Liver (tissue), 9 donors: ENCODE results near the gene RNF111. TPM values are rescaled to one million over a fixed set of nuclear protein-coding genes. Genes with fewer than 3 reads are reported as not detected.

Experiments
- DNase-seq: peaks from one replicate; pipeline ENCODE4 v3.0.0-alpha.2; 2017; ENCODE audit warnings: low spot score
- H3K27ac ChIP-seq, 2 donors: one replicate each; pipeline ENCODE4 v1.7.0; 2013; ENCODE audit warnings: inconsistent platforms in 2 of 2, low read length in 2 of 2, control low read depth in 1 of 2, low read depth in 1 of 2, mild to moderate bottlenecking in 1 of 2
- H3K27me3 ChIP-seq, 4 donors: one replicate each; pipeline versions ENCODE4 v1.6.1 to v1.7.0; 2013; ENCODE audit warnings: low read length in 3 of 4, inconsistent platforms in 1 of 4, mild to moderate bottlenecking in 1 of 4, moderate library complexity in 1 of 4; ENCODE audit not compliant: control insufficient read depth in 4 of 4, insufficient read depth in 4 of 4
- H3K36me3 ChIP-seq, 4 donors: one replicate each; pipeline versions ENCODE4 v1.6.1 to v1.7.0; 2013; ENCODE audit warnings: low read length in 3 of 4, mild to moderate bottlenecking in 3 of 4, low read depth in 1 of 4, moderate library complexity in 1 of 4; ENCODE audit not compliant: control insufficient read depth in 4 of 4, insufficient read depth in 3 of 4
- H3K4me1 ChIP-seq, 4 donors: one replicate each; pipeline versions ENCODE4 v1.6.1 to v1.7.0; 2013; ENCODE audit warnings: low read length in 3 of 4, mild to moderate bottlenecking in 3 of 4, moderate library complexity in 1 of 4; ENCODE audit not compliant: control insufficient read depth in 4 of 4, insufficient read depth in 4 of 4
- H3K4me3 ChIP-seq, 3 donors: one replicate each; pipeline versions ENCODE4 v1.6.1 to v1.7.0; 2013; ENCODE audit warnings: low read length in 3 of 3, control low read depth in 1 of 3, low read depth in 1 of 3, mild to moderate bottlenecking in 1 of 3
- H3K9ac ChIP-seq, 2 donors: one replicate each; pipeline ENCODE4 v1.7.0; 2013; ENCODE audit warnings: low read length in 2 of 2, mild to moderate bottlenecking in 2 of 2, moderate library complexity in 2 of 2, control low read depth in 1 of 2, low read depth in 1 of 2
- H3K9me3 ChIP-seq, 4 donors: one replicate each; pipeline versions ENCODE4 v1.6.1 to v1.7.0; 2013; ENCODE audit warnings: low read length in 3 of 4; ENCODE audit not compliant: control insufficient read depth in 4 of 4
- EGR1 ChIP-seq, 2 donors: IDR thresholded peaks; 2 replicates each; pipeline ENCODE4 v1.6.1; 2016 to 2018; ENCODE audit warnings: antibody characterized with exemption in 2 of 2, low read depth in 2 of 2
- FOXA2 ChIP-seq: IDR thresholded peaks from 2 replicates; pipeline ENCODE4 v1.6.1; 2016; ENCODE audit warnings: antibody characterized with exemption
- GABPA ChIP-seq, 2 donors: IDR thresholded peaks in 1 of 2; conservative IDR thresholded peaks in 1 of 2; 2 replicates each; pipeline ENCODE4 v1.6.1; 2016; ENCODE audit warnings: antibody characterized with exemption in 2 of 2, mild to moderate bottlenecking in 1 of 2, moderate library complexity in 1 of 2
- HNF4A ChIP-seq, 2 donors: conservative IDR thresholded peaks; 2 replicates each; pipeline ENCODE4 v1.6.1; 2016; ENCODE audit warnings: antibody characterized with exemption in 2 of 2, mild to moderate bottlenecking in 2 of 2
- JUND ChIP-seq, 2 donors: IDR thresholded peaks; 2 replicates each; pipeline ENCODE4 v1.6.1; 2016; ENCODE audit warnings: antibody characterized with exemption in 2 of 2
- NR2F2 ChIP-seq: IDR thresholded peaks from 2 replicates; pipeline ENCODE4 v1.6.1; 2016; ENCODE audit warnings: antibody characterized with exemption
- RAD21 ChIP-seq, 2 donors: IDR thresholded peaks; 2 replicates each; pipeline ENCODE4 v1.6.1; 2016; ENCODE audit warnings: antibody characterized with exemption in 2 of 2, mild to moderate bottlenecking in 2 of 2
- SP1 ChIP-seq: IDR thresholded peaks from 2 replicates; pipeline ENCODE4 v1.6.1; 2018; ENCODE audit warnings: antibody characterized with exemption, mild to moderate bottlenecking
- YY1 ChIP-seq: IDR thresholded peaks from 2 replicates; pipeline ENCODE4 v1.6.1; 2016; ENCODE audit warnings: antibody characterized with exemption, mild to moderate bottlenecking
- WGBS: extraction: QIAGEN DNeasy Blood & Tissue Kit; methylation state at CpG from one replicate; pipeline ENCODE4 v1.1.7; 2013; 5-methylcytosine and 5-hydroxymethylcytosine counted together
- polyA plus RNA-seq, 2 donors: library from polyadenylated mRNA; stranded (reverse) in 1 of 2; unstranded in 1 of 2; fragments of 200-250 nt in 1 of 2; fragments of >200 nt in 1 of 2; fragmentation: Nextera tagmentation in 1 of 2; extraction: Ambion mirVana in 1 of 2; gene quantifications; one replicate each; pipeline versions ENCODE4 v1.2.1 to v1.2.3, GENCODE V29; 2013 to 2015
- total RNA-seq, 2 donors: library from RNA; depleted of rRNA; stranded (reverse); fragments of >200 nt; gene quantifications; one replicate each; pipeline ENCODE4 v1.2.3, GENCODE V29; 2014
- TF ChIP-seq, protein P1 (sequence below): IDR thresholded peaks from 2 replicates; pipeline ENCODE4 v1.6.1; 2016; ENCODE audit warnings: antibody characterized with exemption
- TF ChIP-seq, protein P2 (sequence below): IDR thresholded peaks from 2 replicates; pipeline ENCODE4 v1.6.1; 2016; ENCODE audit warnings: antibody characterized with exemption
- TF ChIP-seq, protein P3 (sequence below): IDR thresholded peaks from 2 replicates; pipeline ENCODE4 v1.6.1; 2016; ENCODE audit warnings: antibody characterized with exemption
- TF ChIP-seq, protein P4 (sequence below): fragments of 150-350 bp; IDR thresholded peaks from 2 replicates; pipeline ENCODE4 v1.5.1; 2017; ENCODE audit warnings: improper control_type of control experiment, low read depth, low read length; ENCODE audit not compliant: missing input control
- TF ChIP-seq, protein P5 (sequence below): IDR thresholded peaks from 2 replicates; pipeline ENCODE4 v1.6.1; 2016; ENCODE audit warnings: antibody characterized with exemption, mild to moderate bottlenecking
- donor health status: healthy.
- donor health status: healthy.
- donor health status: healthy.
- donor health status: healthy.
- donor health status: healthy.

Gene RNF111
- total and polyA plus RNA-seq, 4 donors, result 5.1 to 16.9 (median 10.4) TPM

DNA sequence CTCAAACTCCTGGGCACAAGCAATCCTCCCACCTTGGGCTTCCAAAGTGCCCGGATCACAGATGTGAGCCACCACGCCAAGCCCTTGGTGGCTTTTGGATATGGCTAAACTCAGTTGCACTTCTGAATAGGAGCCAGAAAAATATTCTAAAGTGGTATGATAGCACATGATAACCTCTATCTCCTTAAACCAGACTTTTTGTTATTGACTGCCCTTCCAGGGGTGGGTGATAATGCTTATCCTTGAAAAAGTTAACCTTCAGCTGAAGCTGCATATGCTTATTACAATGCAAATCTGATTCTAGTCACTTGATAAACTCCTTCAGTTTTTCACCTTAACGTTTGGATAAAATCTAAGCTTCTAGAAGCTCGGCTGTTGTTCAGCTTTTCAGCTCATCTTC, 123.8 kb downstream of the RNF111 start:
- H3K4me1 ChIP-seq, result no peaks in the 10 kb centered on the region
- no peak overlapping the region for H3K9ac ChIP-seq
- H3K9me3 ChIP-seq, result no peaks in the 10 kb centered on the region
- TF ChIP-seq GABPA (IDR thresholded peaks at IDR 0.05 in 1 of 2, conservative IDR thresholded peaks at IDR 0.05 in 1 of 2) (no peak), JUND (IDR thresholded peaks at IDR 0.05) (no peak)
- TF ChIP-seq, protein P1, sequence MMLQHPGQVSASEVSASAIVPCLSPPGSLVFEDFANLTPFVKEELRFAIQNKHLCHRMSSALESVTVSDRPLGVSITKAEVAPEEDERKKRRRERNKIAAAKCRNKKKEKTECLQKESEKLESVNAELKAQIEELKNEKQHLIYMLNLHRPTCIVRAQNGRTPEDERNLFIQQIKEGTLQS, result no peak
- DNase-seq, result no peak
- no peaks in the 10 kb centered on the region for H3K27me3 ChIP-seq
- peaks cover 0 to 2% (median 0%) of the 10 kb centered on the region in 4 donors for H3K36me3 ChIP-seq
- H3K4me3 ChIP-seq, result no peak overlapping the region
- 92% methylated on average over 4 of the region's 4 CpGs for WGBS
- no peak overlapping the region for H3K27ac ChIP-seq

DNA sequence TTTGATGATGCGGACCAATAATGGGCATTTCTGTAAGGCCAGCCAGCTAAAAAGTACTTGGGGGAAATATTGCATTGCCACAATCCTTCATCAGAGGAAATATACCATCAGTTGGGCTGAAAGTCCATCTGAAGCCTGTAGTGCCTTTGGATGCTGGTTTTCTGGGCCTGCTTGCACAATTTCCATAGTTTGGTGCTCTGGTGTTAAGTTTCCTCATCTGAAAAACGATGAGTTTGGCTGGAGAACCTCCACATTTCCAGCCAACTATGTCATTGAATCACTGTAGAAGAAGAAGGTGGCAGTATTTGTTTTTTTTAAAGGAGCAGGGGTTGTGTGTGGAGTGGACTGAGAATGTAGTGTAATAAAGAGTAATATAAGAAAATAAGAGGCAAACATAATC, 127.6 kb downstream of the RNF111 start:
- no peaks in the 10 kb centered on the region for H3K4me1 ChIP-seq
- DNase-seq, result no peak
- no peaks in the 10 kb centered on the region for H3K27me3 ChIP-seq
- H3K4me3 ChIP-seq, result no peak overlapping the region
- no peak overlapping the region for H3K9ac ChIP-seq
- H3K9me3 ChIP-seq, result no peaks in the 10 kb centered on the region
- peaks cover 0 to 2% (median 0%) of the 10 kb centered on the region in 4 donors for H3K36me3 ChIP-seq
- TF ChIP-seq JUND (IDR thresholded peaks at IDR 0.05), result no peak
- TF ChIP-seq, protein P2, sequence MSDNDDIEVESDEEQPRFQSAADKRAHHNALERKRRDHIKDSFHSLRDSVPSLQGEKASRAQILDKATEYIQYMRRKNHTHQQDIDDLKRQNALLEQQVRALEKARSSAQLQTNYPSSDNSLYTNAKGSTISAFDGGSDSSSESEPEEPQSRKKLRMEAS, result no peak
- no peak for TF ChIP-seq FOXA2
- no peak for TF ChIP-seq RAD21 (IDR thresholded peaks at IDR 0.05)
- WGBS, result 74% methylated on average over 2 of the region's 2 CpGs
- no peak overlapping the region for H3K27ac ChIP-seq

DNA sequence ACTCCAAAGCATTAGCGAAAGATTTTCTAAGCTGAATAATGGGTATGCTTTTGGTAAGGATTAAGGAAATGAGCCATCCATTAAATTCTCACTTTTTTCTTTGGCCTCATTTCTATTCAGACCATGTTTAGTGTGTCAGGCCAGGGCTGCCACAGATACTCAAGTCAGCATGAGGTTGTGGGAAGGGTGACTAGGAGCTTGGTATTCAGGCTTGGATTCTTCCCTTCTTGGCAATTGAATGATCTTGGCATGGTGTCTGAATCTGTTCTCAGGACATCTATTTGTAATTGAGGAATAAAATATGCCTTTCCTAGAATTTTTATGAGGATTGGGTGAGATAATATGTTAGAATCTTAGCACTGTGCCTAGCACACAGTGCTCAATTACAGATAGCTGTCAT, 128.7 kb downstream of the RNF111 start:
- no peak for DNase-seq
- no peaks in the 10 kb centered on the region for H3K4me1 ChIP-seq
- WGBS, result 98% methylated on average over 1 of the region's 1 CpG
- no peak overlapping the region for H3K27ac ChIP-seq
- peaks cover 0 to 2% (median 0%) of the 10 kb centered on the region in 4 donors for H3K36me3 ChIP-seq
- no peak overlapping the region for H3K9ac ChIP-seq
- H3K27me3 ChIP-seq, result no peaks in the 10 kb centered on the region
- H3K9me3 ChIP-seq, result no peaks in the 10 kb centered on the region
- H3K4me3 ChIP-seq, result no peak overlapping the region
- TF ChIP-seq EGR1 (IDR thresholded peaks at IDR 0.05; ENCODE audit: low read depth in 2 of 2) (no peak), YY1 (no peak), SP1 (no peak), FOXA2 (no peak), HNF4A (conservative IDR thresholded peaks at IDR 0.05) (no peak), NR2F2 (no peak)
- TF ChIP-seq, protein P3, sequence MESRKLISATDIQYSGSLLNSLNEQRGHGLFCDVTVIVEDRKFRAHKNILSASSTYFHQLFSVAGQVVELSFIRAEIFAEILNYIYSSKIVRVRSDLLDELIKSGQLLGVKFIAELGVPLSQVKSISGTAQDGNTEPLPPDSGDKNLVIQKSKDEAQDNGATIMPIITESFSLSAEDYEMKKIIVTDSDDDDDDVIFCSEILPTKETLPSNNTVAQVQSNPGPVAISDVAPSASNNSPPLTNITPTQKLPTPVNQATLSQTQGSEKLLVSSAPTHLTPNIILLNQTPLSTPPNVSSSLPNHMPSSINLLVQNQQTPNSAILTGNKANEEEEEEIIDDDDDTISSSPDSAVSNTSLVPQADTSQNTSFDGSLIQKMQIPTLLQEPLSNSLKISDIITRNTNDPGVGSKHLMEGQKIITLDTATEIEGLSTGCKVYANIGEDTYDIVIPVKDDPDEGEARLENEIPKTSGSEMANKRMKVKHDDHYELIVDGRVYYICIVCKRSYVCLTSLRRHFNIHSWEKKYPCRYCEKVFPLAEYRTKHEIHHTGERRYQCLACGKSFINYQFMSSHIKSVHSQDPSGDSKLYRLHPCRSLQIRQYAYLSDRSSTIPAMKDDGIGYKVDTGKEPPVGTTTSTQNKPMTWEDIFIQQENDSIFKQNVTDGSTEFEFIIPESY, result no peak
- TF ChIP-seq, protein P2, result no peak
- TF ChIP-seq, protein P4, sequence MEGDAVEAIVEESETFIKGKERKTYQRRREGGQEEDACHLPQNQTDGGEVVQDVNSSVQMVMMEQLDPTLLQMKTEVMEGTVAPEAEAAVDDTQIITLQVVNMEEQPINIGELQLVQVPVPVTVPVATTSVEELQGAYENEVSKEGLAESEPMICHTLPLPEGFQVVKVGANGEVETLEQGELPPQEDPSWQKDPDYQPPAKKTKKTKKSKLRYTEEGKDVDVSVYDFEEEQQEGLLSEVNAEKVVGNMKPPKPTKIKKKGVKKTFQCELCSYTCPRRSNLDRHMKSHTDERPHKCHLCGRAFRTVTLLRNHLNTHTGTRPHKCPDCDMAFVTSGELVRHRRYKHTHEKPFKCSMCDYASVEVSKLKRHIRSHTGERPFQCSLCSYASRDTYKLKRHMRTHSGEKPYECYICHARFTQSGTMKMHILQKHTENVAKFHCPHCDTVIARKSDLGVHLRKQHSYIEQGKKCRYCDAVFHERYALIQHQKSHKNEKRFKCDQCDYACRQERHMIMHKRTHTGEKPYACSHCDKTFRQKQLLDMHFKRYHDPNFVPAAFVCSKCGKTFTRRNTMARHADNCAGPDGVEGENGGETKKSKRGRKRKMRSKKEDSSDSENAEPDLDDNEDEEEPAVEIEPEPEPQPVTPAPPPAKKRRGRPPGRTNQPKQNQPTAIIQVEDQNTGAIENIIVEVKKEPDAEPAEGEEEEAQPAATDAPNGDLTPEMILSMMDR, result no peak
- TF ChIP-seq, protein P5, sequence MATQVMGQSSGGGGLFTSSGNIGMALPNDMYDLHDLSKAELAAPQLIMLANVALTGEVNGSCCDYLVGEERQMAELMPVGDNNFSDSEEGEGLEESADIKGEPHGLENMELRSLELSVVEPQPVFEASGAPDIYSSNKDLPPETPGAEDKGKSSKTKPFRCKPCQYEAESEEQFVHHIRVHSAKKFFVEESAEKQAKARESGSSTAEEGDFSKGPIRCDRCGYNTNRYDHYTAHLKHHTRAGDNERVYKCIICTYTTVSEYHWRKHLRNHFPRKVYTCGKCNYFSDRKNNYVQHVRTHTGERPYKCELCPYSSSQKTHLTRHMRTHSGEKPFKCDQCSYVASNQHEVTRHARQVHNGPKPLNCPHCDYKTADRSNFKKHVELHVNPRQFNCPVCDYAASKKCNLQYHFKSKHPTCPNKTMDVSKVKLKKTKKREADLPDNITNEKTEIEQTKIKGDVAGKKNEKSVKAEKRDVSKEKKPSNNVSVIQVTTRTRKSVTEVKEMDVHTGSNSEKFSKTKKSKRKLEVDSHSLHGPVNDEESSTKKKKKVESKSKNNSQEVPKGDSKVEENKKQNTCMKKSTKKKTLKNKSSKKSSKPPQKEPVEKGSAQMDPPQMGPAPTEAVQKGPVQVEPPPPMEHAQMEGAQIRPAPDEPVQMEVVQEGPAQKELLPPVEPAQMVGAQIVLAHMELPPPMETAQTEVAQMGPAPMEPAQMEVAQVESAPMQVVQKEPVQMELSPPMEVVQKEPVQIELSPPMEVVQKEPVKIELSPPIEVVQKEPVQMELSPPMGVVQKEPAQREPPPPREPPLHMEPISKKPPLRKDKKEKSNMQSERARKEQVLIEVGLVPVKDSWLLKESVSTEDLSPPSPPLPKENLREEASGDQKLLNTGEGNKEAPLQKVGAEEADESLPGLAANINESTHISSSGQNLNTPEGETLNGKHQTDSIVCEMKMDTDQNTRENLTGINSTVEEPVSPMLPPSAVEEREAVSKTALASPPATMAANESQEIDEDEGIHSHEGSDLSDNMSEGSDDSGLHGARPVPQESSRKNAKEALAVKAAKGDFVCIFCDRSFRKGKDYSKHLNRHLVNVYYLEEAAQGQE, result no peak
